HCT116 (cell line): ENCODE results near the gene SULT1E1. TPM values are rescaled to one million over a fixed set of nuclear protein-coding genes. Genes with fewer than 3 reads are reported as not detected.

ENCODE experiments used
- ATAC-seq: fragments of 200-7000 bp; cut with Tn5 transposase; 2 replicates; pipeline ENCODE4 v1.9.1; 2020; ENCODE audit warnings: mild to moderate bottlenecking, moderate library complexity
- BruUV-seq: library from RNA; stranded (reverse); fragments of 400-500 nt; replicated peaks from 2 replicates; lab custom pipeline; 2021; lab: Mats Ljungman, UMichigan
- CTCF ChIA-PET: fragments of 300-600 bp; sonication (Branson Sonifier 250); formaldehyde crosslinking; loops from one replicate; lab custom pipeline; 2021; ENCODE audit warnings: antibody characterized with exemption; lab: Charles Lee
- POLR2A ChIA-PET: fragments of 300-600, 350-600 bp; sonication (Branson Sonifier 250); formaldehyde crosslinking; loops from one replicate; lab custom pipeline; 2021; ENCODE audit warnings: antibody characterized with exemption; lab: Charles Lee
- RAD21 ChIA-PET, 2 experiments: fragments of 300-600 bp; sonication (Branson Sonifier 250); formaldehyde crosslinking; loops; one replicate each; lab custom pipeline; 2023; ENCODE audit warnings: low total read pairs in 2 of 2; ENCODE audit not compliant: uncharacterized antibody in 2 of 2, unreplicated experiment in 2 of 2, low non-redundant PET in 1 of 2; lab: Charles Lee
- DNase-seq: peaks from one replicate; pipeline ENCODE4 v3.0.0-alpha.2; 2010; ENCODE audit warnings: low read depth, low spot score
- H2AFZ ChIP-seq: fragments of 200-600 bp; shearing (Covaris generic), sonication (generic); 2 replicates; pipeline ENCODE4 v1.6.1; 2017; ENCODE audit warnings: low read depth, mixed run types, mixed read lengths, antibody characterized with exemption, low read length; ENCODE audit not compliant: poor library complexity, severe bottlenecking
- H3K27ac ChIP-seq: 2 replicates; pipeline ENCODE4 v1.5.1; 2012; ENCODE audit warnings: low read depth, low read length
- H3K27me3 ChIP-seq: fragments of 200-600 bp; sonication (generic); 2 replicates; pipeline ENCODE4 v1.6.1; 2016; ENCODE audit warnings: mixed run types, low read length, mixed read lengths; ENCODE audit not compliant: insufficient read depth
- H3K36me3 ChIP-seq, 2 experiments: fragments of 200-500 bp in 1 of 2; fragments of 200-600 bp in 1 of 2; sonication (Bioruptor generic) in 1 of 2; sonication (generic) in 1 of 2; 2 replicates each; pipeline versions ENCODE4 v1.5.1 to v1.6.1; 2014 to 2016; ENCODE audit warnings: low read length in 2 of 2, inconsistent platforms in 1 of 2, mixed read lengths in 1 of 2, mixed run types in 1 of 2; ENCODE audit not compliant: insufficient read depth in 2 of 2, control insufficient read depth in 1 of 2
- H3K4me1 ChIP-seq, 2 experiments: fragments of 200-600 bp in 1 of 2; sonication (generic) in 1 of 2; 2 replicates each; pipeline versions ENCODE4 v1.5.1 to v1.6.1; 2012 to 2017; ENCODE audit warnings: low read length in 2 of 2, inconsistent platforms in 1 of 2, mild to moderate bottlenecking in 1 of 2, mixed read lengths in 1 of 2, mixed run types in 1 of 2, moderate library complexity in 1 of 2; ENCODE audit not compliant: insufficient read depth in 2 of 2, control insufficient read depth in 1 of 2
- H3K4me2 ChIP-seq: fragments of 200-600 bp; sonication (generic); 2 replicates; pipeline ENCODE4 v1.6.1; 2017; ENCODE audit warnings: mixed run types, low read length, mixed read lengths
- H3K4me3 ChIP-seq, 2 experiments: fragments of 200-600 bp in 1 of 2; sonication (generic) in 1 of 2; replicated peaks in 1 of 2; 2 replicates each; pipeline ENCODE4 v1.5.1; 2011 to 2016; ENCODE audit warnings: low read length in 2 of 2, control low read depth in 1 of 2, low read depth in 1 of 2, mild to moderate bottlenecking in 1 of 2, mixed read lengths in 1 of 2, mixed run types in 1 of 2
- H3K79me2 ChIP-seq: fragments of 200-600 bp; sonication (generic); 2 replicates; pipeline ENCODE4 v1.6.1; 2017; ENCODE audit warnings: mild to moderate bottlenecking, mixed run types, low read length, moderate library complexity, mixed read lengths; ENCODE audit not compliant: insufficient read depth
- H3K9ac ChIP-seq: fragments of 200-600 bp; sonication (generic); 2 replicates; pipeline ENCODE4 v1.6.1; 2016; ENCODE audit warnings: low read length, mixed read lengths
- H3K9me2 ChIP-seq: fragments of 200-600 bp; sonication (generic), shearing (Covaris generic); 2 replicates; pipeline ENCODE4 v1.6.1; 2017; ENCODE audit warnings: mixed run types, mild to moderate bottlenecking, moderate library complexity; ENCODE audit not compliant: insufficient read depth
- H3K9me3 ChIP-seq, 2 experiments: fragments of 200-500 bp in 1 of 2; fragments of 200-600 bp in 1 of 2; sonication (Bioruptor generic) in 1 of 2; sonication (generic) in 1 of 2; 2 replicates each; pipeline ENCODE4 v1.6.1; 2014 to 2017; ENCODE audit warnings: low read length in 2 of 2, mixed read lengths in 2 of 2, inconsistent platforms in 1 of 2, low read depth in 1 of 2, mild to moderate bottlenecking in 1 of 2, mixed run types in 1 of 2, moderate library complexity in 1 of 2; ENCODE audit not compliant: control insufficient read depth in 1 of 2, insufficient read depth in 1 of 2
- H4K20me1 ChIP-seq: fragments of 200-600 bp; sonication (generic), shearing (Covaris generic); 2 replicates; pipeline ENCODE4 v1.6.1; 2017; ENCODE audit warnings: mixed run types, mild to moderate bottlenecking, moderate library complexity; ENCODE audit not compliant: insufficient read depth
- ATF3 ChIP-seq: IDR thresholded peaks from 2 replicates; pipeline ENCODE4 v1.6.1; 2012
- CBX3 ChIP-seq: IDR thresholded peaks from 2 replicates; pipeline ENCODE4 v1.6.1; 2012; ENCODE audit warnings: low read depth
- CEBPB ChIP-seq: IDR thresholded peaks from 2 replicates; pipeline ENCODE4 v1.6.1; 2012; ENCODE audit warnings: low read depth
- CTCF ChIP-seq, 3 experiments: fragments of 200-600 bp in 1 of 3; sonication (generic) in 1 of 3; IDR thresholded peaks in 2 of 3; conservative IDR thresholded peaks in 1 of 3; 2 replicates each; pipeline ENCODE4 v1.5.1; 2012 to 2017; ENCODE audit warnings: low read depth in 2 of 3, low read length in 2 of 3, antibody characterized with exemption in 1 of 3, borderline replicate concordance in 1 of 3, control low read depth in 1 of 3, mild to moderate bottlenecking in 1 of 3, mixed read lengths in 1 of 3, mixed run types in 1 of 3, moderate library complexity in 1 of 3; ENCODE audit not compliant: insufficient read depth in 1 of 3
- EGR1 ChIP-seq: IDR thresholded peaks from 2 replicates; pipeline ENCODE4 v1.6.1; 2012; ENCODE audit warnings: low read depth
- ELF1 ChIP-seq: IDR thresholded peaks from 2 replicates; pipeline ENCODE4 v1.6.1; 2012; ENCODE audit warnings: low read depth, borderline replicate concordance
- EZH2phosphoT487 ChIP-seq: fragments of 200-600 bp; IDR thresholded peaks from 2 replicates; pipeline ENCODE4 v1.6.1; 2018; ENCODE audit warnings: antibody characterized with exemption, borderline replicate concordance
- FOSL1 ChIP-seq: IDR thresholded peaks from 2 replicates; pipeline ENCODE4 v1.6.1; 2012; ENCODE audit warnings: low read depth
- MAX ChIP-seq: IDR thresholded peaks from 2 replicates; pipeline ENCODE4 v1.6.1; 2012
- POLR2AphosphoS5 ChIP-seq: IDR thresholded peaks from 2 replicates; pipeline ENCODE4 v1.6.1; 2011; ENCODE audit warnings: mild to moderate bottlenecking, low read depth, low read length, moderate library complexity
- RAD21 ChIP-seq: IDR thresholded peaks from 2 replicates; pipeline ENCODE4 v1.6.1; 2012; ENCODE audit warnings: low read depth, mild to moderate bottlenecking
- REST ChIP-seq: IDR thresholded peaks from 2 replicates; pipeline ENCODE4 v1.6.1; 2012; ENCODE audit warnings: low read depth
- SIN3A ChIP-seq: IDR thresholded peaks from 2 replicates; pipeline ENCODE4 v1.6.1; 2012; ENCODE audit warnings: low read depth
- SP1 ChIP-seq: IDR thresholded peaks from 2 replicates; pipeline ENCODE4 v1.6.1; 2012; ENCODE audit warnings: low read depth
- SRF ChIP-seq: IDR thresholded peaks from 2 replicates; pipeline ENCODE4 v1.6.1; 2012; ENCODE audit warnings: low read depth
- YY1 ChIP-seq: IDR thresholded peaks from 2 replicates; pipeline ENCODE4 v1.6.1; 2011; ENCODE audit warnings: low read length, low read depth, moderate library complexity, mild to moderate bottlenecking; ENCODE audit not compliant: insufficient replicate concordance; ENCODE audit errors: extremely low read depth
- ZBTB33 ChIP-seq: IDR thresholded peaks from 2 replicates; pipeline ENCODE4 v1.6.1; 2011; ENCODE audit warnings: mild to moderate bottlenecking, low read length, moderate library complexity; ENCODE audit not compliant: insufficient replicate concordance; ENCODE audit errors: extremely low read depth
- ZFX ChIP-seq: fragments of 450-650 bp; IDR thresholded peaks from 2 replicates; pipeline ENCODE4 v1.6.1; 2017
- ZNF274 ChIP-seq: fragments of 200-500 bp; sonication (Bioruptor generic); IDR thresholded peaks from 2 replicates; pipeline ENCODE4 v1.6.1; 2014; ENCODE audit warnings: mild to moderate bottlenecking, low read depth, low read length, inconsistent platforms
- intact Hi-C: fragments of 100-400 bp; cut with micrococcal nuclease; formaldehyde crosslinking; loops from 2 replicates; pipeline ENCODE4 v1.10.0; 2022
- total RNA-seq: library from RNA; stranded (reverse); gene quantifications from one replicate; pipeline ENCODE4 v1.2.1, GENCODE V29; 2021; ENCODE audit not compliant: unreplicated experiment

The SULT1E1 gene
- total RNA-seq, 1 experiment from 2014 or later = not detected

- no peak overlapping the region for H2AFZ ChIP-seq
- RAD21 ChIA-PET = no interaction called here
- no peak for ATAC-seq
- TF ChIP-seq CBX3 (no peak), ZNF274 (no peak), CEBPB (no peak), SP1 (no peak), ZBTB33 (no peak), YY1 (no peak), CTCF (IDR thresholded peaks at IDR 0.05 in 2 of 3, conservative IDR thresholded peaks at IDR 0.05 in 1 of 3; ENCODE audit: borderline replicate concordance in 1 of 3, insufficient read depth in 1 of 3, low read depth in 2 of 3, low read length in 2 of 3) (no peak), EZH2phosphoT487 (no peak), SRF (no peak), FOSL1 (no peak), MAX (no peak), ATF3 (no peak), SIN3A (no peak), ELF1 (no peak), REST (no peak), ZFX (no peak), POLR2AphosphoS5 (no peak), RAD21 (no peak), EGR1 (no peak)
- TF ChIP-seq, all 23 proteins: peak for 0
- DNase-seq = no peak
- Histone ChIP-seq H3K79me2 (no peaks in the 10 kb centered on the region), H4K20me1 (no peaks in the 10 kb centered on the region), H3K9ac (no peak overlapping the region), H3K9me2 (no peaks in the 10 kb centered on the region), H3K4me3 (no peak overlapping the region), H3K4me2 (no peak overlapping the region), H3K9me3 (no peaks in the 10 kb centered on the region), H3K27me3 (no peaks in the 10 kb centered on the region), H3K27ac (no peak overlapping the region), H3K36me3 (no peaks in the 10 kb centered on the region), H3K4me1 (no peaks in the 10 kb centered on the region)
- ChIA-PET POLR2A (no interaction called here), CTCF (no interaction called here)
- no TSS peak for BruUV-seq
- intact Hi-C loops = no loop called here
Measured at GRCh38 chr4:69843932-69844331, 16.0 kb downstream of the SULT1E1 start.
